Activated T-helper 2 cell treated with anti-CD3 and anti-CD28 coated beads, Interferon-gamma antibody, Interleukin-2, Interleukin-4, amounts not matched to agents 10 μg/mL and 5 μg/mL and 100 μg/mL, durations not matched to agents 14 hours and 24 hours and 36 hours (primary cell): Measurements from ENCODE around the gene MRTFB. TPM values are rescaled to one million over a fixed set of nuclear protein-coding genes. Genes with fewer than 3 reads are reported as not detected.

Experiments used
- DNase-seq: peaks from one replicate; pipeline ENCODE4 v3.0.0; 2021; ENCODE audit warnings: low spot score
- H3K27ac Mint-ChIP-seq: one replicate; pipeline ENCODE4 v1.8.0; 2021; ENCODE audit warnings: mixed read lengths
- H3K27me3 Mint-ChIP-seq: one replicate; pipeline ENCODE4 v1.8.0; 2021; ENCODE audit warnings: low read depth, mixed read lengths
- H3K36me3 Mint-ChIP-seq: one replicate; pipeline ENCODE4 v1.8.0; 2021; ENCODE audit warnings: low read depth, mixed read lengths
- H3K4me1 Mint-ChIP-seq: one replicate; pipeline ENCODE4 v1.8.0; 2021; ENCODE audit warnings: low read depth, mixed read lengths
- H3K4me3 Mint-ChIP-seq: one replicate; pipeline ENCODE4 v1.8.0; 2021; ENCODE audit warnings: low read depth, mild to moderate bottlenecking, moderate library complexity, mixed read lengths
- H3K9me3 Mint-ChIP-seq: one replicate; pipeline ENCODE4 v1.8.0; 2021; ENCODE audit warnings: mixed read lengths
- intact Hi-C: fragments of 100-400 bp; cut with micrococcal nuclease; formaldehyde crosslinking; loops from one replicate; pipeline ENCODE4 v1.15.1; 2023
- total RNA-seq: library from RNA; stranded (reverse); gene quantifications from 2 replicates; pipeline ENCODE4 v1.2.3, GENCODE V29; 2022

Gene MRTFB
- total RNA-seq, 1 donor from 2014 or later, result 13.7 TPM

DNA sequence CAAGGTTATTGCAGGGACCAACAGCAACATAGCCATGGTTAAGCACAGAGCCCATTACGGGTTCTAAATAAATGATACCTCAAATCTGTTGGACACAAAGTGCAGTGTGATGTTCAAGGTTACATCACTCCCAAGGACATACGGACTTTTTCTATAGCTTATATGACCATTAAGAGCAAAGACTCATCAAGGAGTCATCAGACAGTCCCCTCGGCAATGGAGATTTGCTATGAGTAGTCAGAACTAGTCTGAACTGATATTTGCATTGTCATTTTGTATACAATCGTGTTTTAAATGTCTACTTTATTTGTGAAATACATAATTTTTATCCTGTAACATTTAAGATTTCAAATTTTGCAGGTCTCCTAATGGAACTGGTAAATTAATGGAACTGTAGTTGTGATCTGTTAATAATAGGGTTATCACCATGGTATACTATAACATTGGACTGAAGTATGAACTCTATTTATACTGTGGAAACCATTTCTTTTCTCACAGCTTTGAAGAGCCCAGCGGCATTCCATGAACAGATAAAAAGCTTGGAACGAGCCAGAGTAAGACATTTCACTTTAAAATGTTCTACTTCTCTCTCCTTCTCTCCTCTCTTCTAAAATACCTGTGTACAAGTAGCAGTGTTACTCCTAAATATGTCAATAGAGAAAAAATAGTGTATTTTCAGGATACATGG, 140.9 kb downstream of the MRTFB start:
- Mint-ChIP-seq H3K4me1 (no peaks in the 10 kb centered on the region), H3K4me3 (no peak overlapping the region), H3K27ac (no peak overlapping the region), H3K9me3 (no peaks in the 10 kb centered on the region), H3K27me3 (no peaks in the 10 kb centered on the region), H3K36me3 (no peaks in the 10 kb centered on the region)
- DNase-seq, result no peak
- intact Hi-C loops, result no loop called here

DNA sequence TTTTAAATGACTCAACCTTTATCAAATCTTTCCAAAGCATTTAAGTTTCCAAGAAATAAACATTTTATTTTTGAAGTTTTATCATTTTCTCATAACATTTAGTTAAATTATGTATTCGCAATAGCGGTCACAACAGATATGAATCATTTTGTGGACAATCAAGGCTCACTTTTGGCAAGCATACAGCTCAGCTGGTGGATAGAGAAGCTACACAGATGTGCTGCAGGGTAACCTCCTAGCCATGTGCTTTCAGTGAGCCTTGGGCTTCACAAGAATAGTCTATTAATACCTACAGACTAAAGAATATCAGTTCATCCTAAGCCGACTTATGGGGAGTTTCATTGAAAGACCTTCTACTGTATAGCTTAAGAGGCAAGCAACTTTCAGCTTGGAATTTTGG, 144.8 kb downstream of the MRTFB start:
- no peaks in the 10 kb centered on the region for H3K9me3 Mint-ChIP-seq
- H3K4me3 Mint-ChIP-seq, result no peak overlapping the region
- no peaks in the 10 kb centered on the region for H3K36me3 Mint-ChIP-seq
- DNase-seq, result no peak
- H3K27me3 Mint-ChIP-seq, result no peaks in the 10 kb centered on the region
- no peak overlapping the region for H3K27ac Mint-ChIP-seq
- intact Hi-C loops, result no loop called here
- no peaks in the 10 kb centered on the region for H3K4me1 Mint-ChIP-seq

DNA sequence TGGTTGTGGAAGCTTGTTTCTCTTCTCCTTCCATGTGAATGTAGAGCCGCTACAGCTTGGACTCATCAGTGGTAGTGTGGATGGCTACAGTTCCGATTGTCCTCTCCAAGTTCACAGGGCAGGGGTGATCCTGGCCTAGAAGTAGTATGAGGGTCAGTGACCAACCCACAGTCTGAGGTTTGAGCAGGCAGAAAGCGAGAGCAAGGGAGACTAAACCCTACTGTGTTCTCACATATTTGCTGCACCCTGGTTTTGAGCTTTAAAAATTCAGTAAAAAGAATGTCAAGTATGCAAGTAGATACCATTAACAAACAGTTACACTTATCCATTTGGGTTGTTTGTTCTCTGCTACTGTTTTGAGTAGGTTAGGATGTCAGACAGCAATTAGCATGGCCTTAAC, 148.9 kb downstream of the MRTFB start:
- intact Hi-C loops, result no loop called here
- Mint-ChIP-seq H3K9me3 (peaks cover 11% of the 10 kb centered on the region), H3K27me3 (no peaks in the 10 kb centered on the region)

DNA sequence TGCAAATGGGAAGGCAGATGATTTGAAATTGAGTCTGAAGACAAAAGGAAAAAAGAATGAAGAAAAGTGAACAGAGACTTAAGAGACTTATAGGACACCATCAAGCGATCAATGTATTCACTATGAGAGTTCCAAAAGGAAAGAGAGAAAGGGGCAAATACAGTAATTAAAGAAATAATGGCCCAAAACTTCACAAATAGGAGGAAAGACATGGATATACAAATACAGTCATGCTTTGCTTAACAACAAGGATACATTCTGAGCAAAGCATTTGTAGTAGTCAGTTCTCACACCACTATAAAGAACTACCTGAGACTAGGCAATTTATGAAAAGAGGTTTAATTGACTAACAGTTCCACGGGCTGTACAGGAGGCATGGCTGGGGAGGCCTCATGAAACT, 152.5 kb downstream of the MRTFB start:
- intact Hi-C loops, result no loop called here
- peaks cover 11% of the 10 kb centered on the region for H3K9me3 Mint-ChIP-seq
- DNase-seq, result no peak
- no peak overlapping the region for H3K27ac Mint-ChIP-seq
- no peaks in the 10 kb centered on the region for H3K27me3 Mint-ChIP-seq
- H3K4me1 Mint-ChIP-seq, result no peaks in the 10 kb centered on the region
- H3K36me3 Mint-ChIP-seq, result peaks cover 21% of the 10 kb centered on the region
- no peak overlapping the region for H3K4me3 Mint-ChIP-seq

More for the DNA sequence above, 148.9 kb downstream of the MRTFB start:
- Mint-ChIP-seq H3K27ac (no peak overlapping the region), H3K4me3 (no peak overlapping the region), H3K4me1 (no peaks in the 10 kb centered on the region), H3K36me3 (peaks cover 18% of the 10 kb centered on the region)
- no peak for DNase-seq

DNA sequence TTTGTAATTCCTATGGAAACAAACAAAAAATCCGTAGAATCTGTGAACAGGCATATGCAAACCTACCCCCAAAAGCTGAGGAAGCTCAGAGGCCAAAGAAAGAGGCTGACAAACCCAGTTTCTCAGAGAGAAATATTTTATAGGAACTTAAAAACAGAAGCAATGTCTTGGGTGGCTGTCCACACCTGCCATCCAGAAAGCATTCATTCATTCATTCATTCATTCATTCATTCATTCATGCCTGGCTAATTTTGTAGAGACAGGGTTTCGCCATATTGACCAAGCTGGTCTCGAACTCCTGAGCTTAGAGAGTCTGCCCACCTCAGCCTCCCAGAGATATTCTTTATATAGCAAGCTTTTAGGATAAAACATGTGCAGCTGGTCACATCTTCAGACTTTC, 154.3 kb downstream of the MRTFB start:
- DNase-seq, result no peak
- intact Hi-C loops, result no loop called here
- no peak overlapping the region for H3K4me3 Mint-ChIP-seq
- peaks cover 21% of the 10 kb centered on the region for H3K36me3 Mint-ChIP-seq
- H3K27me3 Mint-ChIP-seq, result no peaks in the 10 kb centered on the region
- H3K9me3 Mint-ChIP-seq, result peaks cover 11% of the 10 kb centered on the region
- no peaks in the 10 kb centered on the region for H3K4me1 Mint-ChIP-seq
- H3K27ac Mint-ChIP-seq, result no peak overlapping the region

DNA sequence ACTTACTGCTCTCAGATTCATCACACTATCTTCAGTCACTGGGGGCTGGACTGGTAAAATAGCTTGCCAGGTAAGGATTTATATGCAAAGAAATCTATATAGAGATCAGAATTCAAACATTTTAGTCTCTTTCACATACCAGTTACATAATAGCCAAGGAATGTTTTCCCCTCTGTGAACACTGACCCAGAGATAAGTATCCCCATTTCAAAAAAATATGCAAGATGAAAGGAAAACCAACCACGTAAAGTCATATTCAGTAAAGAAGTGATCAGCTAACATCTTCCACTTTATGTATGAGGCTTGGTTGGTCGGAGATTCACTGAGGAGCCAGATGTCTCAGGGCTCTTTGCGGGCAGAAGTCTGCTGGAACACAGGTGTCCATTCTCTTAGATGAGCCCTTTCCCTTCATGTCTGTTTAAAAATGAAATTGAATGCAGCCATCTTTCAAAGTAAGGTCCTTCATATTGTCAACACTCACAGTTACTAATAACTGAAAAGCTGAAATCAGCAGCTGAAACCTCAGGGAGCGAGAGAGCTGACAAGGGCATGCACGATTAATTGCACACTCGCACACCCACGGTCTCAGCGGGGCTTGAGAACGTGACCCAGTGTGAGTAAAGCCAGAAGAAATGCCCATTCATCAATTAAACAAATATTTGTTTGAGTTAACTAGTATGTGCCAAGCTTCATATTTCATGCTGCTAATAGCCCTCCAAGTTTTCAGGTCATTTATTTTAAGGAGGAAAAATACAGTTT, 161.2 kb downstream of the MRTFB start:
- DNase-seq, result no peak
- Mint-ChIP-seq H3K9me3 (no peaks in the 10 kb centered on the region), H3K27ac (no peak overlapping the region), H3K4me3 (no peak overlapping the region), H3K36me3 (no peaks in the 10 kb centered on the region), H3K27me3 (no peaks in the 10 kb centered on the region), H3K4me1 (no peaks in the 10 kb centered on the region)
- intact Hi-C loops, result no loop called here

DNA sequence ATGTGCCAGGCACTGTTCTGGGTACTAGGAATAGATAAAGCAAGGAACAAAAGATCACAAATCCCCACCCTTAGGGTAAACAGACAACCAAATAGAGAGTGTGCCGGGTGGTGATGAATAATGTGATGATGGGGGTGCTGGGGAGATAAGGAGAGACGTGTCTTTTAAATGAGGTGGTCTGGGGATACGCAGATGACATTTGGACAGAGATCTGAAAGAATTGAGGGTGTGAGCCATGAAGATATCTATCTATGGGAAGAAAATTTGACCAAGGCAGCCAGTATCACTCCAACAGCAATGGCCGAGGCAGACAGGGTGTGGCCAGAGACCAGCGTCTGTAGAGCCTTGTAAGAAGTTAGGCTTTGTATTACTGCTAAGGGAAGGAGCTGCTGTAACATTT, 165.3 kb downstream of the MRTFB start:
- intact Hi-C loops, result no loop called here
- Mint-ChIP-seq H3K4me3 (no peak overlapping the region), H3K27ac (no peak overlapping the region), H3K4me1 (no peaks in the 10 kb centered on the region), H3K27me3 (no peaks in the 10 kb centered on the region), H3K9me3 (no peaks in the 10 kb centered on the region), H3K36me3 (no peaks in the 10 kb centered on the region)
- DNase-seq, result no peak

DNA sequence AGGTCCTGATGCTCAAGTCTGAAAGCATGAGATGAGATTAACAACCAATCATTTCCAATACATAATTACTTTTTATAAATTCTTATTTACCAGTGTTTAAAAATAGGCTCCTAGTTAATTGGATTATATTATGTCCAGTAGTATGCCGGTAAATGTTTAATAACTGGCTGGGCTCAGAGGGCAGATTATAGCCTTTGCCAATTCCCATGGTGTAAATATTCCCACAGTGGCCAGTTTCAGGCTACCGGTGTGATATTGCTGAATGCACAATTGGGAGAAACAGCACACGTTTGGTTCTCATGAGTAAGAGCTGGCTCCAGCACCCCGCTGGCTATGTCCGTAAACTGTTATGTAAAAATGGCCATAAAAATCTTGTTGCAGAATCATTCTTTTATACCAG, 167.6 kb downstream of the MRTFB start:
- H3K27me3 Mint-ChIP-seq, result no peaks in the 10 kb centered on the region
- no peak for DNase-seq
- no peaks in the 10 kb centered on the region for H3K4me1 Mint-ChIP-seq
- H3K27ac Mint-ChIP-seq, result no peak overlapping the region
- no peaks in the 10 kb centered on the region for H3K36me3 Mint-ChIP-seq
- no peaks in the 10 kb centered on the region for H3K9me3 Mint-ChIP-seq
- H3K4me3 Mint-ChIP-seq, result no peak overlapping the region
- intact Hi-C loops, result no loop called here

DNA sequence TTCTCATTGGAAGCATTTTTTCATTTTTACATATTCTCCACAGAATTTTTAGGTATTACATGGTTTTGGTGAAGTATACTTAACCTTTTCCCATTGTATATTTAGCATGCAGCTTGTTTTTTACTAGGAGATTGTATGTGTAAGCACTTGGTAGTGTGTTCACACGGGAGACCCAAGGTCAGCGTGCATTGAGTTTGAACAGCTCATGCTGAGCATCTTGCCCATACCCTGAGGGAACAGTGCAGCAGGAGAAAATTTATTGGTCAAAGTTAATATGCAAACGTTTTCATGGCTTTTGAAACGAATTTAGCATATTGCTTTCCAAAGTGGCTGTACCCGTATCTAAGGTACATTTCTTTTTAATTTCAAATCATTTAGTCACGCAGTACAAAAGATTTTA, 168.7 kb downstream of the MRTFB start:
- DNase-seq, result no peak
- no peaks in the 10 kb centered on the region for H3K27me3 Mint-ChIP-seq
- intact Hi-C loops, result no loop called here
- H3K9me3 Mint-ChIP-seq, result no peaks in the 10 kb centered on the region
- H3K4me1 Mint-ChIP-seq, result peaks cover 1% of the 10 kb centered on the region
- H3K27ac Mint-ChIP-seq, result no peak overlapping the region
- no peak overlapping the region for H3K4me3 Mint-ChIP-seq
- no peaks in the 10 kb centered on the region for H3K36me3 Mint-ChIP-seq

DNA sequence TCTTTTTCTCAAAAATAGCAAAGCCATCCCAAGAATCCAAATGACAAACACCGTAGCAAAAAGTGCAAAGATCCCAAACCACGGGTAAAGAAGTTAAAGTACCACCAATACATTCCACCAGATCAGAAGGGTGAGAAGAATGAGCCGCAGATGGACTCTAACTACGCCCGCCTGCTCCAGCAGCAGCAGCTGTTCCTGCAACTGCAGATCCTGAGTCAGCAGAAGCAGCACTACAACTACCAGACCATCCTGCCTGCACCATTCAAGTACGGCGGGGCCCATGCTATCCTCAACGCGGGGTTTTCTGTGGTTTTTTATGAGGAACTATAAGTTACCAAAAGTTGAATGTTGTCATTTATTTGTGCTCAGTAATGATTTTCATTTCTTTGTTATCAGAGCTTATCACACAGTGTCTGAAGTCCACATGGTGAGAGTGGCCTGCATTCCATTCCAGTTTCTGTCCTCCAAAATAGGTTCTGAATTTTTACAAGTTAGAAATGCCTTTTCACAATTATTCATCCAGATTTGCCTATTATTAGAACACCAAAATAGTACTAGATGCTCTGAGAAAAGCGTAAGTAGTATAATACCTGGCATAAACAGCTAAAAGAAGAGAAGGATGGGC, 169.2 kb downstream of the MRTFB start:
- H3K9me3 Mint-ChIP-seq, result no peaks in the 10 kb centered on the region
- intact Hi-C loops, result no loop called here
- H3K36me3 Mint-ChIP-seq, result no peaks in the 10 kb centered on the region
- no peak overlapping the region for H3K27ac Mint-ChIP-seq
- no peak overlapping the region for H3K4me3 Mint-ChIP-seq
- peaks cover 1% of the 10 kb centered on the region for H3K4me1 Mint-ChIP-seq
- DNase-seq, result no peak
- H3K27me3 Mint-ChIP-seq, result no peaks in the 10 kb centered on the region

DNA sequence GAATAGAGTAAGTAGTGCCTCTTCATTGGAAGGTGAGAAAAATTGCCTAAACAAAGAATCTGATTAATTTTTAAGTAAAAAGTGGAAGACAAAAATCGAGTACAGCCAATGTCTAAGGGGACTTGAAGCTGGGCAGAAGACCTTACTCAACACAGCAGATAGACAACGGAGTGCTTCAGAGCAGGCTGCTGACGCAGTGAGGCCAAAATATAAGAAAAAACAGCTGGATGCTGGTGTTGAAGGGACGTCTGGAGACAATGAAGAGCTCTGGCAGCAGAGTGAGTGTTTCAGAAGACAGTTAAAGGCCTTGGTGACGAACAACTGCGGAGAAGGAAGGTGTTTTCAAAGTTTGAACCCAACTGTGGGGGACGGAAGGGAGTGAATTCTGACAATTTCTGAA, 169.8 kb downstream of the MRTFB start:
- Mint-ChIP-seq H3K4me3 (no peak overlapping the region), H3K27me3 (no peaks in the 10 kb centered on the region), H3K4me1 (peaks cover 1% of the 10 kb centered on the region), H3K27ac (no peak overlapping the region), H3K36me3 (no peaks in the 10 kb centered on the region), H3K9me3 (no peaks in the 10 kb centered on the region)
- DNase-seq, result no peak
- intact Hi-C loops, result no loop called here

DNA sequence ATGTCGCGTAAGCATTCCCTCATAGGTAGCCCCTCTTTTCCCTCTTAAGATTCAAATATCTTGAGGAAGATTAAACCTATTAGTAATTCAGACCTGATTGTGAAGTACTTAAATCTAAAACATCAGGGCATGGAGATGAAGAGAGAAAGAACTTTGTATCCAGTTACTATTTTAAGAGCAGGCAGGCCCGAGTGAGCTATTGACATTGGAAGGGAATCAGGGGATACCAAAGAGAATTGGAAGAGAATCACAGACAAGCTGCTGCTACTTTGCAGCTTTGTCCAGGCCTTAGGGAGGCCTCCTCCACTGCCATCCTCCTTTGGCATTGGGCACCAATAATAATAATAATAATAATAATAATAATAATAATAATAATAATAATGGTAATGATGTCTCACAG, 170.5 kb downstream of the MRTFB start:
- H3K4me1 Mint-ChIP-seq, result peaks cover 1% of the 10 kb centered on the region

DNA sequence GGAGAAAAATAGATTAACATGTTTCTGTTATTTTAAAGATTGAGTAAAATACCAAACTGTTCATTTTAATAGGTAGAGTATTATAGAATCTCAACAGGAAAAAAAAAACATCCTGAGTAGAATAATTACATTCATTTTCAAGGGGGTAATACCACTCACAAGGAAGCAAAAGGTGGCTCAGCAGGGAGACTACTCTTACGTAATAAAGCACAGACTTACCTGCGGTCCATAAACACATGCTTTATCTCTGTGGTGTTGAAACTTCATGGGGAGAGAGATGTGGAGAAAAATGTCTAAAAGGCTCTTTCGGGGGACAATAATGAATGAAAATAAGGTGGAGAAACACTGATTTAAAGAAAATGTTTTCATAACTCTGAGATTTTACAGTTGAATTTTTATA, 171.7 kb downstream of the MRTFB start:
- Mint-ChIP-seq H3K27me3 (no peaks in the 10 kb centered on the region), H3K27ac (no peak overlapping the region), H3K9me3 (no peaks in the 10 kb centered on the region), H3K4me1 (peaks cover 1% of the 10 kb centered on the region), H3K4me3 (no peak overlapping the region), H3K36me3 (peaks cover 4% of the 10 kb centered on the region)
- intact Hi-C loops, result no loop called here
- no peak for DNase-seq

More for the DNA sequence above, 170.5 kb downstream of the MRTFB start:
- Mint-ChIP-seq H3K27ac (no peak overlapping the region), H3K27me3 (no peaks in the 10 kb centered on the region), H3K36me3 (peaks cover 2% of the 10 kb centered on the region), H3K4me3 (no peak overlapping the region), H3K9me3 (no peaks in the 10 kb centered on the region)
- intact Hi-C loops, result no loop called here
- DNase-seq, result no peak
